ENCODE measurements around the gene PLXNB1.

The PLXNB1 gene

DNA sequence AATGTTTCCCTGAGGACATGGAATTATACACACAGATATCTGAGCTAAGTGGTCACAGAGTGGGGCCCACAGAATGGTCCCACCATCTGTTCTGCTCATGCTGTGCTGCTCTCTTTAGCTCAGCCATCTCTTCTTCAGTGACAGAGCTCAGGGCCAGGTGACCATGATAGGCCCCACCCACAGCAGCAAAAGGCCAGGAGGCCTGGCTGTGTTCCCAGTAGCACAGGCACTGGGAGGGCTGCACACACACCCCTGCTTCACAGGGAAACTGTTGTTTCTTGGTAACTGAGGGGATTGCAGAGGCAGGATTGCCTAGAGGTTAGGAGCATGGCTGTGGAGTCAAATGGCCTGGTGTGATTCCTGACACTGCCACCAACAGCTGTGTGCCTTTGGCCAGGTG, 62.7 kb downstream of the PLXNB1 start:
- no peak for DNase-seq (ENCODE audit: low read depth)

DNA sequence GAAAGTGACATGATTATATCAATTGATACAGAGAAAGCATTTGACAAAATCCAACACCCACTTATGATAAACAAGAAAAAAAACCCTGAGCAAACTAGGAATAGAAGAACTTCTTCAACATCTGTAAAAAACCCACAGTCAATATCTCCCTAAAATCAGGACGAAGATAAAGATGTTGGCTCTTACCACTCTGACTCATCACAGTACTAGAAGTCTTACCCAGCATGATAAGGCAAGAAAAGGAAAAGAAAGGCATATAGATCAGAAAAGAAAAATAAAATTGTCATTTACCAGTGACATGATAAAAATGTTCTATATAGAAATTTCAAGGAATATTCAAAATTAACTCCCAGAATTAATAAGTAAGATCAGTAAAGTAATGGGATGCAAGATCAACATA, 65.0 kb downstream of the PLXNB1 start:
- DNase-seq (ENCODE audit: low read depth): no peak

DNA sequence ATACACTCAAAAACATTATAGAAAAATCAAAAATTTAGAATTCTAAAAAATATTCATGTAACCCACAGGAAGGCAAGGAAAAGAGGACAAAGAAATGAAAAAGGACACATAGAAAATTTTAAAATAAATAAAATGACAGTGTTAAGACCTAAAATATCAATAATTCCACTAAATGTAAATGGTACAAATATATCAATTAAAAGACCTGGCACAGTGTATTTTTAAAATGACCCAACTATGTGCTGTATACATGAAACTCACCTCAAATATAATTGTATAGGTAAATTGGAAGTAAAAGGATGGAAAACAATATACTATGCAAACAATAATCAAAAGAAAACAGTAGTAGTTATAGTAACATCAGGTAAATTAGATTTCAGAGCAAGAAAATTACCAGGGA, 68.0 kb downstream of the PLXNB1 start:
- no peak for DNase-seq (ENCODE audit: low read depth)

DNA sequence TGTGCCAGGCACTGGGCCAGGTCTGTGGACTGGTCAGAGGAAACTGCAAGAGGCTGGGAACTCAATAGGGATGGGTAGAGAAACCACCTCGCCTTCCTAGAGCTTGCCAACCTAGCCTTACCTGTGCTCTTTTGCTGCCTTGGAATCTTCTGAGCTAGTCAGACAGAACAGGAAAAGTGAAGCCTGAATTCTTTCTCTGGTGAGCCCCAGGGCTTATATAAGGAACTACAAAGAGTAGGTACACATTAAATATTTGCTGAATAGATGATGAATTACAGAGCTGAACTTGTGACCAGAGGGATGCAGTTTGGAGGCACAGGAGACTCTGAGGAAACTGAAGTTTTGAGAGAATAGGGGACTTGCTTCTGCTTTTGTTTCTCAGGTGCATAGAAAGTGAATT, 73.5 kb downstream of the PLXNB1 start:
- no peak for DNase-seq (ENCODE audit: low read depth)

DNA sequence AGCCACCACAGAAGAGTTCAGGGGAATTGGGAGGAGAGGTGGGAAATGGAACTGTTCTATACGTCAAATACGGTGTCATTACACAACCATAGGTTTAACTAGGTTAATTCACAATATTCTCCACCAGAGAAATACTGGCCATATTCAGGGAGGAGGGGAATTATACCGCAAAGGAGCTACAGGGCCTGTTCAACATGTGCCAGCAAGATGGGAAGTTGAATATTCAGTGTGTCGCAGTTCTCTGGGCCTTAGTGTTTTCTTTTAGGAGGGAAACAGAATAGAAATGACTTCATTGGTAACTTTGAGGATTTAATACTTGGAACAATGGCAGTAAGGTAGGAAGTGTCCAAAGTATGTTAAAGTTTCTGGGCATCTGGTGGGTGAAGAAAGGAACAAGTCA, 75.9 kb downstream of the PLXNB1 start:
- no peak for DNase-seq (ENCODE audit: low read depth)
